ENCODE data around the gene GUCY1A2. TPM values are rescaled to one million over a fixed set of nuclear protein-coding genes. Genes with fewer than 3 reads are reported as not detected.

Gene GUCY1A2
- total RNA-seq, 6 donors from 2014 or later, result 4.2 to 22.9 (median 9.2) TPM

DNA sequence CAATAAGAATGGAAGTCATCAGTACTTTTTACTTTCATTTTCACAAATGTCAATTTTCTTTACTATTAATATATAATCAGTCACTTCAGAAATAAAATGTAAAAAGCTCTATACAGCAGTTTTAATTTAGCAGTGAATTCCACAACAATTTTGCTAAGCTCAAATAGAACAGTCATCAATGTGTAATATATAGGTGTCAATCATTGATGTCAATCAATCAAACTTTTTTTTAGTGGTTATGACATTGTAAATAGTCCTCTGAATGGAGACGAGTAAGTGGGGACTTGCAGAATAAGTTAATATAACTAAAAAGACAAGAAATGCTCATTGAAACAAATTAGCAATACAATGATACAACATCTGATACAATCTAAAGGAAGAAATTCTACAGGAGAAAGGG is 327.4 kb downstream of the GUCY1A2 start:
- H3K4me3 ChIP-seq, result no peak overlapping the region
- TF ChIP-seq, protein P1, sequence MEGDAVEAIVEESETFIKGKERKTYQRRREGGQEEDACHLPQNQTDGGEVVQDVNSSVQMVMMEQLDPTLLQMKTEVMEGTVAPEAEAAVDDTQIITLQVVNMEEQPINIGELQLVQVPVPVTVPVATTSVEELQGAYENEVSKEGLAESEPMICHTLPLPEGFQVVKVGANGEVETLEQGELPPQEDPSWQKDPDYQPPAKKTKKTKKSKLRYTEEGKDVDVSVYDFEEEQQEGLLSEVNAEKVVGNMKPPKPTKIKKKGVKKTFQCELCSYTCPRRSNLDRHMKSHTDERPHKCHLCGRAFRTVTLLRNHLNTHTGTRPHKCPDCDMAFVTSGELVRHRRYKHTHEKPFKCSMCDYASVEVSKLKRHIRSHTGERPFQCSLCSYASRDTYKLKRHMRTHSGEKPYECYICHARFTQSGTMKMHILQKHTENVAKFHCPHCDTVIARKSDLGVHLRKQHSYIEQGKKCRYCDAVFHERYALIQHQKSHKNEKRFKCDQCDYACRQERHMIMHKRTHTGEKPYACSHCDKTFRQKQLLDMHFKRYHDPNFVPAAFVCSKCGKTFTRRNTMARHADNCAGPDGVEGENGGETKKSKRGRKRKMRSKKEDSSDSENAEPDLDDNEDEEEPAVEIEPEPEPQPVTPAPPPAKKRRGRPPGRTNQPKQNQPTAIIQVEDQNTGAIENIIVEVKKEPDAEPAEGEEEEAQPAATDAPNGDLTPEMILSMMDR (IDR thresholded peaks at IDR 0.05), result no peak
- TF ChIP-seq POLR2AphosphoS5 (IDR thresholded peaks at IDR 0.05) (no peak), EP300 (IDR thresholded peaks at IDR 0.05) (no peak), POLR2A (IDR thresholded peaks at IDR 0.05) (no peak)
- 66 to 86% methylated on average over 1 of the region's 1 CpG for WGBS, 2 donors
- no peak for ATAC-seq (ENCODE audit: low FRiP score in 2 of 2)
- no peaks in the 10 kb centered on the region for H3K27me3 ChIP-seq
- DNase-seq, result no peak
- no peaks in the 10 kb centered on the region for H3K9me3 ChIP-seq
- no peak overlapping the region for H3K27ac ChIP-seq
- no peaks in the 10 kb centered on the region for H3K4me1 ChIP-seq
- H3K36me3 ChIP-seq, result no peaks in the 10 kb centered on the region

DNA sequence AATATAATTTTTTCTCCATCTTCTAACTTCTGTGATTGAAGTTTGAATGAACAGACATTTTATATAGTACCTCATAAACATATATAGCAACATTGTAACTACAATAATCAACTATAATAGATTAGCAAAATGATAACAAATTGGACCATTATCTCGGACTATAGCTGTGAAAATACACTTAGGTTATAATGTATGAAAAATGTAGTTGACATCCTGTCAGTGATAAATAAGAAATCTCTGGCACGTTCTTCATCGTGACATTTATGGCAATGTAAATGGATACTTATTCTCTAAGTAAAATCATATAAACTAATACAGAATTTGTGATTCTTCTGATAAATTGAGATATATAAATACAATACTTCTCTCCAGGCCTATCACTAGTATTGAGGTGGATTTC is 333.3 kb downstream of the GUCY1A2 start:
- TF ChIP-seq, protein P1 (IDR thresholded peaks at IDR 0.05), result no peak
- no peak for TF ChIP-seq EP300 (IDR thresholded peaks at IDR 0.05)
- no peak for TF ChIP-seq POLR2A (IDR thresholded peaks at IDR 0.05)
- TF ChIP-seq POLR2AphosphoS5 (IDR thresholded peaks at IDR 0.05), result no peak
- no peak for DNase-seq
- Histone ChIP-seq H3K36me3 (no peaks in the 10 kb centered on the region), H3K27ac (no peak overlapping the region), H3K4me1 (no peaks in the 10 kb centered on the region), H3K9me3 (no peaks in the 10 kb centered on the region), H3K27me3 (no peaks in the 10 kb centered on the region), H3K4me3 (no peak overlapping the region)
- WGBS, 2 donors, result 70 to 73% methylated on average over 3 of the region's 3 CpGs
- no peak for ATAC-seq (ENCODE audit: low FRiP score in 2 of 2)

DNA sequence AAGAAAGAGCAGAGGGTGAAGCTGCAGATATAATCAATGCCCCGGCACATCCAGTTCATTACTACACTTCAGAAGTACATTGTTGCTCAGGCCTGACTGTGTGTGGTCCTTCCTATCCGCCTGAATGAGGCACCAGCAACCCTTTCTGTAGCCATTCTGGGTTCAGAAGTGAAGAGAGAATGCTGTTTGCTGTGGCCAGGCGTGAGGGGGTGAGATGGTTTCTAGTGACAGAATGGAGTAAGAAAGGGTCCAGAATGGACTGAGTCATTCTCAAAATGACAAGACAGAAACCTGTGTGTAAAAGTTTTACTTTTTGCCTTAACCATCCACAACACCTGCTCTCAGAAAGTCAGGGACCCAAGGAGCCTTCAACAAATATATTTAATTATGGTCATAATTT is 334.8 kb downstream of the GUCY1A2 start:
- no peak for DNase-seq
- no peak overlapping the region for H3K27ac ChIP-seq
- no peak overlapping the region for H3K4me3 ChIP-seq
- no peak for TF ChIP-seq POLR2AphosphoS5 (IDR thresholded peaks at IDR 0.05)
- no peaks in the 10 kb centered on the region for H3K4me1 ChIP-seq
- no peak for ATAC-seq (ENCODE audit: low FRiP score in 2 of 2)
- 70 to 76% methylated on average over 3 of the region's 3 CpGs for WGBS, 2 donors
- H3K9me3 ChIP-seq, result no peaks in the 10 kb centered on the region
- H3K36me3 ChIP-seq, result no peaks in the 10 kb centered on the region
- H3K27me3 ChIP-seq, result no peaks in the 10 kb centered on the region

DNA sequence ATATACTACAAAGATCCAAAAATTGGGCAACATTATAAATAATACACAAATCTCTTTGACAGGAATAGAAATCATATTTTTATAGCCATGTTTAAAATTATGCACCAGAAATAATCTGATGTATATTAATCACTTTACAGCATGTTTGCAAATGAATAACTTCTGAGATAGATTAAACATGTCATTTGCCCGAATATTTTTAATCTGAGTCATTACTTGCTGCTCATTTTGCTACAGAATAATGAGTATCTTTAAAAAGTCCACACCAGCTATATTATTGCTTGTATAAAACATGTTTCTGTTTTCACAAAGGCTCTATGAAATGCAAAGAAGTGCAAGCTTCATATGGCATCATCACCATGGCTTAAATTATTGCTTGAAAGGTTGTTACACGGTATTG is 336.8 kb downstream of the GUCY1A2 start:
- no peak overlapping the region for H3K27ac ChIP-seq
- H3K9me3 ChIP-seq, result no peaks in the 10 kb centered on the region
- 78 to 79% methylated on average over 2 of the region's 2 CpGs for whole genome bisulfite sequencing, 2 donors
- H3K4me1 ChIP-seq, result no peaks in the 10 kb centered on the region
- no peaks in the 10 kb centered on the region for H3K36me3 ChIP-seq
- ATAC-seq (ENCODE audit: low FRiP score in 2 of 2), result no peak
- TF ChIP-seq, protein P1 (IDR thresholded peaks at IDR 0.05), result no peak
- TF ChIP-seq POLR2AphosphoS5 (IDR thresholded peaks at IDR 0.05), result no peak
- TF ChIP-seq EP300 (IDR thresholded peaks at IDR 0.05), result no peak
- TF ChIP-seq POLR2A (IDR thresholded peaks at IDR 0.05), result no peak
- DNase-seq, result no peak
- H3K4me3 ChIP-seq, result no peak overlapping the region
- no peaks in the 10 kb centered on the region for H3K27me3 ChIP-seq

DNA sequence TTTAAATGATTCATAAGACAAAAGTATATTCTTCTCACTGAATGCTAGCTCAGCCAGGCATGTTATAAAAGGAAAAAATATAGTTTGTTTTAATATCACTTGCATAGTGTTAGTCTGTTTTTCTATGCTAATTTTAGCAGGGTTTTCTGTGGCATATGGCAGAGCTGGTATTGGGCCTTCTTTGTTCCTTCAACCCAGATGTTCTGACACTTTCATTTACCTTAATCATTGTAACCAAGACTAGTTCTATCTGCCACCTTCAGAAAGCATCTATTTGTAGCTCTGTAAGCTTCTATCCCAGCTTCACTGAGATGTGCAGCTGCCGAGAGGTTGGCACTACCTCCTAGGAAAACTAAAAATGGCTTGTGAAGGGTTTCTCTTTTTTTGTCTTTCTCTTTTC is 338.7 kb downstream of the GUCY1A2 start:
- Histone ChIP-seq H3K36me3 (no peaks in the 10 kb centered on the region), H3K27me3 (no peaks in the 10 kb centered on the region), H3K4me3 (no peak overlapping the region), H3K27ac (no peak overlapping the region), H3K4me1 (no peaks in the 10 kb centered on the region), H3K9me3 (no peaks in the 10 kb centered on the region)
- ATAC-seq (ENCODE audit: low FRiP score in 2 of 2) (no peak), DNase-seq (no peak)
- 91 to 94% methylated on average over 1 of the region's 1 CpG for WGBS, 2 donors
- TF ChIP-seq EP300 (IDR thresholded peaks at IDR 0.05), result no peak
- TF ChIP-seq POLR2AphosphoS5 (IDR thresholded peaks at IDR 0.05), result no peak
- TF ChIP-seq, protein P1 (IDR thresholded peaks at IDR 0.05), result no peak
- TF ChIP-seq POLR2A (IDR thresholded peaks at IDR 0.05), result no peak

Data from upper lobe of left lung (tissue), 6 donors.